GM18511 (cell line): Measurements from ENCODE around the gene PRKAG2.
"Not testable (repeated sequence)": the region's sequence is repeated elsewhere in the genome, so short reads cannot be mapped to it uniquely, and the experiment has no call there.

Experiments used
- ATAC-seq: cut with Tn5 transposase; IDR thresholded peaks from one replicate; pipeline ENCODE4 v1.9.1; 2021; ENCODE audit warnings: mild to moderate bottlenecking, moderate library complexity; ENCODE audit not compliant: unreplicated experiment

The PRKAG2 gene

GRCh38 chr7:151754688-151755130, 122.2 kb downstream of the PRKAG2 start:
- no peak for ATAC-seq

GRCh38 chr7:151754142-151754590, 122.7 kb downstream of the PRKAG2 start:
- peak; percentile 62 for ATAC-seq

- ATAC-seq, result no peak
Observed at GRCh38 chr7:151752816-151753595, 123.9 kb downstream of the PRKAG2 start.

GRCh38 chr7:151752037-151752436, 124.9 kb downstream of the PRKAG2 start:
- no peak for ATAC-seq

- no peak for ATAC-seq
Observed at GRCh38 chr7:151748733-151749132, 128.2 kb downstream of the PRKAG2 start.

- ATAC-seq, result not testable (repeated sequence)
Observed at GRCh38 chr7:151748021-151748420, 128.9 kb downstream of the PRKAG2 start.

- ATAC-seq, result no peak
Observed at GRCh38 chr7:151745706-151746105, 131.2 kb downstream of the PRKAG2 start.

GRCh38 chr7:151744656-151745638, 132.0 kb downstream of the PRKAG2 start:
- ATAC-seq, result no peak

GRCh38 chr7:151744051-151744580, 132.8 kb downstream of the PRKAG2 start:
- no peak for ATAC-seq

- ATAC-seq, result no peak
Observed at GRCh38 chr7:151743481-151743983, 133.4 kb downstream of the PRKAG2 start.

- no peak for ATAC-seq
Observed at GRCh38 chr7:151742713-151743480, 134.0 kb downstream of the PRKAG2 start.

GRCh38 chr7:151741585-151741984, 135.3 kb downstream of the PRKAG2 start:
- no peak for ATAC-seq

GRCh38 chr7:151740081-151740851, 136.6 kb downstream of the PRKAG2 start:
- ATAC-seq, result no peak

- no peak for ATAC-seq
Observed at GRCh38 chr7:151738925-151739324, 138.0 kb downstream of the PRKAG2 start.

GRCh38 chr7:151736403-151736909, 140.5 kb downstream of the PRKAG2 start:
- ATAC-seq, result no peak

GRCh38 chr7:151735851-151736402, 141.0 kb downstream of the PRKAG2 start:
- no peak for ATAC-seq

- ATAC-seq, result no peak
Observed at GRCh38 chr7:151735186-151735850, 141.6 kb downstream of the PRKAG2 start.

GRCh38 chr7:151732834-151733592, 143.9 kb downstream of the PRKAG2 start:
- ATAC-seq, result no peak
